ENCODE results near the gene UFD1.
A peak's percentile ranks its signal among the peaks of the same experiment; 100 is the strongest.
"Not testable (repeated sequence)": the region's sequence is repeated elsewhere in the genome, so short reads cannot be mapped to it uniquely, and the experiment has no call there.

UFD1 gene

DNA sequence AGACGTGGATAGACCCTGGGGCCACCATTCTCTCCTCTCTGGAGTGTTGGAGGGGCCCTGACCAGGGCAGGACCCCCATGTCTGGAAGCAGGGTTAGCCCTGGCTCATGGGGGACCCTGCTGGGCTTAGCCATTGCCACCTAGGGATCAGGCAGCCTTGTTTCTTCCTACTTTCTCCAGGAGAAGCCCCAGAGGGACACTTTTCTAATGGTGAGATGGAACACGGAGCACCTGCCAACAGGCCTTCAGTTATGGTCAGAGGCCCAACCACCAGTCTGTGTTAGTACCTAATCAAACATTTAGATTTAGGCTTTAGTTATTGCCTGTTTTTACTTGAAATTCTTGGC is 29.6 kb downstream of the UFD1 start:
- no peak for DNase-seq (ENCODE audit: low read depth in 2 of 2)

DNA sequence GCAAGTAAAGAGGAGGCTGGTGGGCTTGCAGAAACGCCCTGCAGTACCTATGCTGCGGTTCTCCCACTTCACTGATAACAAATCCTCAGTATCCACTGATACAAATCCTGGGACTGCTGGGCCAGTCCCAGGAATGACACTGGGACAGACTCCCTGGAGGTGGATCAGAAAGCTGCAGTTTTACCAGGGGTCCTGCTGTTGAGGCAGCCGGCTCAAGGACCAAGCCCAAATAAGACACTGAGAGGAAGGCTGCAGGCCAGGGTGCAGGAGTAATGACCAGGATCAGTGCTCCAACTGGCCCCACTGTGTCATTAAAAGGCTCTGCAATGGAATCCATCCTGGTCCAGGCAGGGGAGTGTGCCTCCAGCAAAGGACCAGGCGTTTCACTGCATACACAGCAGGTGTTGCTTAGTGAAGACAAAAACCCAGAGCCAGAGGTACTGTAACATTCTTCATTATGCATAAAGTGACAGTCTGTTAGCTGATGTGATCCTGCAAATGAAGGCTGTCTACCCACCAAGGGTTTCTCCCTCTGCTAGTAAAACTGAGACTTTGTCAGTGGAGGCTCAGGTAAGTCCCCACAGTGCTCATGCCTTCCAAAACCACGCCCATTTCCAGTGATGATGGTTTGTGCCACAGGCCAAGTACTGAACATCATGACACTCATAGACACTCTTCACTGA is 30.1 kb downstream of the UFD1 start:
- peak; percentile 33 for DNase-seq (ENCODE audit: low read depth in 2 of 2)

GRCh38 chr22:19448076-19448607 is 30.9 kb downstream of the UFD1 start:
- no peak for DNase-seq (ENCODE audit: low read depth in 2 of 2)

GRCh38 chr22:19447330-19448075 is 31.5 kb downstream of the UFD1 start, which contains the start of gene C22orf39:
TSS of gene C22orf39 (minus strand) at chr22:19447711. CDS start at chr22:19447688, 23 bp downstream.
- peak; percentile 73 to 76 for DNase-seq (ENCODE audit: low read depth in 2 of 2)

GRCh38 chr22:19446603-19447329 is 32.2 kb downstream of the UFD1 start:
- no peak for DNase-seq (ENCODE audit: low read depth in 2 of 2)

DNA sequence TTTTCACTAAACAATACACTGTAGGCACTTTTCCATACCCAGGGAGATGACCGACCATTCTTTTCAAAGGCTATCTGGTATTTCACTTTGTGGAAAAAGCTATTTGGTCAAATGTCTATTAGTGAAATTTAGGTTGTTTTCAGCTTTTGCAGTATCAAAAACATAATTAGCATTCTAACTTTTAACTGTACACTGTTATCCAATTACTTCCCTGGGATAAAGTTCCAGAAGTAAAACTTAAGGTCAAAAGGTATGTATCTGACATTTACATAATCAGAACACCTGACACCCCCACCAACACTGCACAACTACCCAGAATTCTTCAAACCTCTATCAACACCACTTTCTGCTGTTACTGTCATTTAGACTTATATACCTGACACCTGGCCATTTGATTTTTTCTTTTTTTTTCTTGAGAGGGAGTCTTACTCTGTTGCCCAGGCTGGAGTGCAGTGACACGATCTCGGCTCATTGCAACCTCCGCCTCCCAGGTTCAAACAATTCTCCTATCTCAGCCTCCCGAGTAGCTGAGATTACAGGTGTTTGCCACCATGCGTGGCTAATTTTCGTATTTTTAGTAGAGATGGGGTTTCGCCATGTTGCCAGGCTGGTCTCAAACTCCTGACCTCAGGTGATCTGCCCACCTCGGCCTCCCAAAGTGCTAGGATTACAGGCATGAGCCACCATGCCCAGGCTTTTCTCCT is 33.6 kb downstream of the UFD1 start:
- DNase-seq (ENCODE audit: low read depth in 2 of 2): not testable (repeated sequence)

DNA sequence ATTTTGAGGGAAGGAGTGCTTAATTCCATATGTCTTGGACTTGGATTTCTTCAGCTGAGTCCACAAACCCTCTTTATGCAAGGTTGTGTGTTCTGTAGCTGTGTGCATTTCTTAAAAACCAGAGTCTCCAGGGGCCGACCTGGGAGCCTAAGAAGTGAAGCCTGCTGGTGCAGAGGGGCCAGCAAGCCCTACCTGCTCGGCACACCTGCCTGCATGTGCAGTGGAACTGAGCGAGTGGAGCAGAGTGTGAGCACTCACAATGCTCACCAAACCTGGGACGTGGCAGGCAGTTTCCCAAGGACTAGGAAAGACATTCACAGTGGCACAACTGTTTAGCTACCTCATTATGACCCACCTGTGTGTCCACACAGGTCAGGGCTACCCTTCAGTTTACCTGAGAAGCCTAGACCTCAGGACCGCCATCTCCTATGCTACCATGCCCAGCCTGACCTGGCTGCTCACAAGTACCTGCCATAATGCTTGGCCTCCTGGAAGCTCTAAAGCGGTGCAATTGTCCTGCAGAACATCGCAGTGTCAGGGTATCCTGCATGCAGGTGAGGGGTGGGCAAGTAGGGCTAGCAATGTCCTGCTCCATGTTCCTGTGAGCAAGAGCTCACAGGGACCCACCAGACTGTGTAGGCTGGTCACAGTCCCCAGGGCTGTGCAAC is 35.3 kb downstream of the UFD1 start:
- no peak for DNase-seq (ENCODE audit: low read depth in 2 of 2)

- DNase-seq (ENCODE audit: low read depth in 2 of 2): no peak
These were observed 36.8 kb downstream of the UFD1 start for GRCh38 chr22:19442166-19442565.

- DNase-seq (ENCODE audit: low read depth in 2 of 2): no peak
These were observed 38.4 kb downstream of the UFD1 start for GRCh38 chr22:19440411-19441195.

DNA sequence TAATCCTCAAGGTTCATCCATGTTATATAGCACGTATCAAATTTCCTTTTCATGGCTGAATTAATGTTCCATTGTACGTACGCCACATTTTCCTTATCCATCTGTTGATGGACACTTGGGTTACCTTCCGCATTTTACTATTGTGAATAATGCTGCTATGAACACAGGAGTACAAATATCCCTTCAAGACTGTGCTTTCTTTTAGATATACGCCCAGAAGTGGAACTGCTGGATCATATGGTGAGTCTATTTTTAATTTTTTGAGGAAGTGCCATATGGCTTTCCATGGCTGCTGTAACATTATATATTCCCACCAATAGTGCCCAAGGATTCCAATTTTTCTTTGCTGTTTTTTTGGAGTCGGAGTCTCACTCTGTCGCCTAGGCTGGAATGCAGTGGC is 40.7 kb downstream of the UFD1 start:
- no peak for DNase-seq (ENCODE audit: low read depth in 2 of 2)

DNA sequence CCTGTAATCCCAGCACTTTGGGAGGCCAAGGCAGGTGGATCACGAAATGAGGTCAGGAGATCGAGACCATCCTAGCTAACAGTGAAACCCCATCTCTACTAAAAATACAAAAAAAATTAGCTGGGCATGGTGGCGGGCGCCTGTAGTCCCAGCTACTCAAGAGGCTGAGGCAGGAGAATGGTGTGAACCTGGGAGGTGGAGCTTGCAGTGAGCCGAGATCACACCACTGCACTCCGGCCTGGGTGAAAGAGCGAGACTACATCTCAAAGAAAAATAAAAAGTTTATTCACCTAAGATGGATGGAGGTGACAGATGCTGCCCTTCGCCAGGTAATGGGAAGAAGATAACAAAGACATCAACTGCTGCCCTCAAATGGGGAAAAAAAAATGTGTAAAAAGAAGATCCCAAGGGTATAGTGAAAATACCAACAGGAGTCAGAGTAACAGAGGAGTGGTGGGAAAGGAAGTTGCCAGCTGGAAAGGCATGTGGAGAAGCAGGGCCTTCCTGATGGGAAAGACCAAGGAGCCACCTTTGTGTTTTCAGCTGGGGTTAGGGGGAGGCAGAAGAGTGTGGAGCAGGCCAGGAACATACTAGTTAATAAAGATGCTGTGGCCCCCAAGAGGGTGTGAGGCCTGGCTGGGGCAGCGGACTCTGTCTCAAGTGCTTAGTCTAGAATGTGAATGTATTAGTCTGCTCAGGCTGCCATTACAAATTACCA is 42.4 kb downstream of the UFD1 start:
- DNase-seq (ENCODE audit: low read depth in 2 of 2): not testable (repeated sequence)

DNA sequence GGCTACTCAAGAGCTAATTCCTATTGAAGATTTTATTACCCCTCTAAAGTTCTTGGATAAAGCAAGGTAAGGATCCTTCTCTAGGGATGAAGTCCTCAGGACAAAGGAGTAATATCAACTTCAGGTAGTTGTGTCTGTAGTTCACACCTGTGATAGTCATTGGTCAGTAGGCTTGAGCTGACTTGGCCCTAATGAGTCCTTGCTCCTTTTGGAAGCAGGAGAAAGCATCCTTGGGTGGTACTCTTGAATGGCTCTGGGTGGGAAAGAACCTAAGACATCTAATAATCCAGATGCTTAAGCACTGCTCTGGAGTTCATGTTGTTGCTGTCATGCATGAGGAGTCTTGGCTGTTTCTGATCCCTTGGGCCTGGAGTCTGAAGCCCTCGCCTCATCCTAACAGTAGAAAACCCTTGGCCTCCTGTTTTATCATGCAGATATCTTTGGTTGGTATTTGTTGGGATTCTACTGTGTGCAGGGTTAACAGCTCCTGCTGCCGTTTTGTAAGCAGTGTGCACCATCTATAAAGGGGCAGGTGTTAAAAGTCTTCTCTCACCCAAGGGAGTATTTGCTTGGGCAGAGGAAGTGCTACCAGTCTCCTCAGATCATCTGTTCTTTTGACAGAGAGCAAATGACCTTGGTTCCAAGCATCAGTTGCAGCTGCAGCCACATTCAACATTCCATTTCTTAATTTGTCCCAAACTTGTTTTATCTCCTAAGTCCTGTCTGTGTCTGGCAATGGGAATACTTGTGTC is 44.0 kb downstream of the UFD1 start:
- DNase-seq (ENCODE audit: low read depth in 2 of 2): no peak

- DNase-seq (ENCODE audit: low read depth in 2 of 2): no peak
These were observed 44.6 kb downstream of the UFD1 start for GRCh38 chr22:19434401-19434800.

- DNase-seq (ENCODE audit: low read depth in 2 of 2): peak; percentile 84 to 88
These were observed 46.7 kb downstream of the UFD1 start, which contains the start of gene MRPL40 for GRCh38 chr22:19432133-19432851. TSS of gene MRPL40 (plus strand) at chr22:19432545. CDS start at chr22:19432555, 10 bp downstream.

- peak; percentile 78 to 82 for DNase-seq (ENCODE audit: low read depth in 2 of 2)
These were observed 47.3 kb downstream of the UFD1 start, which contains the start of gene HIRA for GRCh38 chr22:19431649-19432132. TSS of gene HIRA (minus strand) at chr22:19431733. CDS start at chr22:19431476, 257 bp downstream.

DNA sequence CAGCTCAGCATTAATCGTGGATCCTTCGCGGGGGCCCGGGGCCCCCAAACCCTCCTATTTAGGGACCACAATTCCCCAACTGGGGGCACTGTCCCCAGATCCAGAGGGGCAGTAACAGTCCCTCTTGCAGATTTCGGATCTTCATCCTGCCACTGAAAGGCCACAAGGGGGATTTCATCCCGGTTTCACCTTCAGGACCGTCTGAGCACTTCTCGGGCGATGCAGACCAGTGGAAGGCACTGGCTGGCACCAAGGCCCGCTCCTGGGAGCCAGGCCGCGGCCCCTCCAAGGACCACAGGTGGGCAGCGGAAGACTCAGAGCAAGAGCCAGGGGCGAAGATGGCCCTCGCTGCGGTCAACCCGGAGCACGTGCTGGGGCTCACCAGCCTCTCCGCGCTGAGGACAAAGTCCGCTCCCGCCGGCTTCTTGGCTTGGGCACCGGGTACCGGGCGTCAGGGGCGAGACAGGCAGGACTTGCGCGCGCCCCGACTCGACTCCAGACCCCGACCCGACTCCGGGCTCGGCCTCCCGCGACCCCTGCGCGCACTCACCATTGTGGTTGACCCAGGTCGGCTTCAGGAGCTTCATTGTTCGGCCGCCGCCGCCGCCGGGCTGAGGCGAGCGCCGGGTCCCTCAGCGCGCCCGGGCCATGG is 48.0 kb downstream of the UFD1 start:
- DNase-seq (ENCODE audit: low read depth in 2 of 2): no peak
